Gastrocnemius medialis (tissue), 4 donors: ENCODE measurements around the gene TOR4A.

Experiments
- POLR2A ChIP-seq, 2 donors: fragments of 450-650 bp; IDR thresholded peaks; one replicate each; pipeline ENCODE4 v1.6.1; 2017; ENCODE audit warnings: antibody characterized with exemption in 2 of 2, mild to moderate bottlenecking in 2 of 2, moderate library complexity in 2 of 2
- TF ChIP-seq, protein P1 (sequence below), 5 experiments: fragments of 450-650 bp in 3 of 5; fragments of 200-600 bp in 2 of 5; sonication (generic) in 2 of 5; IDR thresholded peaks in 4 of 5; conservative IDR thresholded peaks in 1 of 5; 1 replicate in 4 of 5; 2 replicates in 1 of 5; pipeline ENCODE4 v1.5.1; 2016 to 2019; ENCODE audit warnings: antibody characterized with exemption in 5 of 5, mild to moderate bottlenecking in 3 of 5, moderate library complexity in 3 of 5

DNA sequence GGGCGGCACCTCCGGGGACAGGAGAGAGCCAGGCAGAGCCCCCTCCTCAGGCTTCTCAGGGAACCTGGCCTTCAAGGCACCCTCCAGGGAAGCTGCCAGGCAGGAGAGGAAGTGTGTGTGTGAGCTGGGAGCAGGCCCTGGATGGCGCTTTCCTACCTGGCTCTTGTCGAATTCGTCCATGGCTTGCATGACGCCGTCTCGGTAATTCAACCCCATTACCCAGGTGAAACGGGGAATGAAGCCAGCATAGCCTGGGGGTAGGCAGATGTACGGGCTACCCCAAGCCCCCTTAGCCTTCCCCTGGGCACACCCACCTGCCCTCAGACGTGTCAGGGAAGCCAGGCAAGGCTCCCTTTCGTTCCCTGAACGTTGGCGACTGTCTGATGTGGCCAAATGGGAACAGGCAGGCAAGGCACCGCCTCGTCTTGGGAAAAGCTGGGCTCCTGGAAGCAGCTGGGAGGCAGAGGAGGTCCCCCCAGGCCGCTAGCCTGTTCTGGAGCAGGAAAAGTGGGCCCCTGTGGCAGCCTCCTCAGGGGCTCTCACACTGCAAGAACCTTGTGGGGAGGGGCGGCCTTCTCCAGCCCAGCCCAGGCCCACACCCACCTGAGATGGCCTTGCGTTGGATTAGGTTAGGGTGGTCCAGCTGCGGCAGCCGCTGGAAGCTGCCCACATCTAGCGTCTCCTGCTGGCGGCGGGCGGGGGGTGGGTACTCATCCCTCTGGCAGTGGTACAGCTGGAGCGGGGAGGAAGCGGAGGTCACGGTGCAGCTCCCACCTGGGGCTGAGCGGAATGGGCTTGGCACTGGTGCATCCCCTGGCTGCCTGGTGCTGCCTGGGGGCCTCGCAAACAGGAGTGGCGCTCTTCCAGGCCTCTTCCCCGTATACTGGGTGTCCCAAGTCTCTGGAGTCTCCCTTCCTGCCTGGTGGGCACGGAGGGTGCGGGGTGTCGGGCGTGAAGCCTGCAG lies 32.8 kb upstream of the TOR4A start:
- TF ChIP-seq, protein P1, sequence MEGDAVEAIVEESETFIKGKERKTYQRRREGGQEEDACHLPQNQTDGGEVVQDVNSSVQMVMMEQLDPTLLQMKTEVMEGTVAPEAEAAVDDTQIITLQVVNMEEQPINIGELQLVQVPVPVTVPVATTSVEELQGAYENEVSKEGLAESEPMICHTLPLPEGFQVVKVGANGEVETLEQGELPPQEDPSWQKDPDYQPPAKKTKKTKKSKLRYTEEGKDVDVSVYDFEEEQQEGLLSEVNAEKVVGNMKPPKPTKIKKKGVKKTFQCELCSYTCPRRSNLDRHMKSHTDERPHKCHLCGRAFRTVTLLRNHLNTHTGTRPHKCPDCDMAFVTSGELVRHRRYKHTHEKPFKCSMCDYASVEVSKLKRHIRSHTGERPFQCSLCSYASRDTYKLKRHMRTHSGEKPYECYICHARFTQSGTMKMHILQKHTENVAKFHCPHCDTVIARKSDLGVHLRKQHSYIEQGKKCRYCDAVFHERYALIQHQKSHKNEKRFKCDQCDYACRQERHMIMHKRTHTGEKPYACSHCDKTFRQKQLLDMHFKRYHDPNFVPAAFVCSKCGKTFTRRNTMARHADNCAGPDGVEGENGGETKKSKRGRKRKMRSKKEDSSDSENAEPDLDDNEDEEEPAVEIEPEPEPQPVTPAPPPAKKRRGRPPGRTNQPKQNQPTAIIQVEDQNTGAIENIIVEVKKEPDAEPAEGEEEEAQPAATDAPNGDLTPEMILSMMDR (IDR thresholded peaks at IDR 0.05 in 4 of 5, conservative IDR thresholded peaks at IDR 0.05 in 1 of 5) = no peak
- TF ChIP-seq POLR2A (IDR thresholded peaks at IDR 0.05) = no peak
